Vagina (tissue), 2 donors: ENCODE data around the gene CSF3R. TPM values are rescaled to one million over a fixed set of nuclear protein-coding genes. Genes with fewer than 3 reads are reported as not detected.

Experiments used
- DNase-seq, 2 donors: peaks; one replicate each; pipeline ENCODE4 v3.0.0-alpha.2; 2017; ENCODE audit errors: extremely low spot score in 2 of 2
- H3K27ac ChIP-seq: fragments of 200-600 bp; sonication (generic); one replicate; pipeline ENCODE4 v1.5.1; 2019
- H3K27me3 ChIP-seq: fragments of 200-600 bp; sonication (generic); one replicate; pipeline ENCODE4 v1.5.1; 2019
- H3K36me3 ChIP-seq, 2 donors: fragments of 200-600 bp; sonication (generic); one replicate each; pipeline ENCODE4 v1.5.1; 2017 to 2019
- H3K4me1 ChIP-seq: fragments of 200-600 bp; sonication (generic); one replicate; pipeline ENCODE4 v1.5.1; 2019
- H3K4me3 ChIP-seq, 2 donors: fragments of 200-600 bp; sonication (generic); 1 replicate in 1 of 2; 2 replicates in 1 of 2; pipeline ENCODE4 v1.5.1; 2016 to 2019
- H3K9me3 ChIP-seq: fragments of 200-600 bp; sonication (generic); one replicate; pipeline ENCODE4 v1.5.1; 2019
- CTCF ChIP-seq, 3 experiments: fragments of 450-650 bp in 2 of 3; fragments of 200-600 bp in 1 of 3; sonication (generic) in 1 of 3; IDR thresholded peaks; one replicate each; pipeline ENCODE4 v1.5.1; 2017 to 2019; ENCODE audit warnings: antibody characterized with exemption in 3 of 3, mild to moderate bottlenecking in 2 of 3, moderate library complexity in 2 of 3
- POLR2A ChIP-seq, 2 donors: fragments of 450-650 bp; IDR thresholded peaks; one replicate each; pipeline ENCODE4 v1.6.1; 2017; ENCODE audit warnings: antibody characterized with exemption in 2 of 2, mild to moderate bottlenecking in 2 of 2, moderate library complexity in 2 of 2
- POLR2AphosphoS5 ChIP-seq, 2 donors: sonication (generic); formaldehyde crosslinking; IDR thresholded peaks; one replicate each; pipeline ENCODE4 v1.9.0; 2017; ENCODE audit warnings: antibody characterized with exemption in 2 of 2, mild to moderate bottlenecking in 2 of 2, low read depth in 1 of 2; ENCODE audit not compliant: insufficient read depth in 1 of 2
- intact Hi-C: fragments of 100-400 bp; cut with DNase I; formaldehyde crosslinking; loops from one replicate; pipeline ENCODE4 v1.15.1; 2023
- total RNA-seq: library from RNA; depleted of rRNA; stranded (reverse); fragments of >200 nt; gene quantifications from one replicate; pipeline ENCODE4 v1.2.3, GENCODE V29; 2016

CSF3R gene
- total RNA-seq, 1 donor from 2014 or later: 8.8 TPM

GRCh38 chr1:36469163-36469562, 13.6 kb downstream of the CSF3R start:
- TF ChIP-seq CTCF (IDR thresholded peaks at IDR 0.05) (no peak), POLR2A (IDR thresholded peaks at IDR 0.05) (no peak), POLR2AphosphoS5 (IDR thresholded peaks at IDR 0.05; ENCODE audit: insufficient read depth in 1 of 2, low read depth in 1 of 2) (no peak)
- DNase-seq: no peak
- H3K36me3 ChIP-seq: no peaks in the 10 kb centered on the region
- H3K4me1 ChIP-seq: peaks cover 7% of the 10 kb centered on the region
- H3K27ac ChIP-seq: no peak overlapping the region
- no peaks in the 10 kb centered on the region for H3K27me3 ChIP-seq
- intact Hi-C loops: no loop called here
- H3K9me3 ChIP-seq: no peaks in the 10 kb centered on the region
- H3K4me3 ChIP-seq: no peak overlapping the region

GRCh38 chr1:36467700-36468455, 14.8 kb downstream of the CSF3R start:
- no peak for TF ChIP-seq POLR2AphosphoS5 (IDR thresholded peaks at IDR 0.05; ENCODE audit: insufficient read depth in 1 of 2, low read depth in 1 of 2)
- no peak for TF ChIP-seq POLR2A (IDR thresholded peaks at IDR 0.05)
- TF ChIP-seq CTCF (IDR thresholded peaks at IDR 0.05): no peak

GRCh38 chr1:36467027-36467410, 15.7 kb downstream of the CSF3R start:
- DNase-seq: no peak
- no peaks in the 10 kb centered on the region for H3K27me3 ChIP-seq
- intact Hi-C loops: no loop called here
- no peak overlapping the region for H3K27ac ChIP-seq
- no peaks in the 10 kb centered on the region for H3K9me3 ChIP-seq
- H3K36me3 ChIP-seq: no peaks in the 10 kb centered on the region
- TF ChIP-seq CTCF (IDR thresholded peaks at IDR 0.05) (no peak), POLR2AphosphoS5 (IDR thresholded peaks at IDR 0.05; ENCODE audit: insufficient read depth in 1 of 2, low read depth in 1 of 2) (no peak), POLR2A (IDR thresholded peaks at IDR 0.05) (no peak)
- no peak overlapping the region for H3K4me3 ChIP-seq
- H3K4me1 ChIP-seq: peaks cover 24% of the 10 kb centered on the region

More at GRCh38 chr1:36467700-36468455, 14.8 kb downstream of the CSF3R start:
- H3K4me1 ChIP-seq: peaks cover 16% of the 10 kb centered on the region
- no peaks in the 10 kb centered on the region for H3K9me3 ChIP-seq
- H3K4me3 ChIP-seq: no peak overlapping the region
- H3K36me3 ChIP-seq: no peaks in the 10 kb centered on the region
- no peaks in the 10 kb centered on the region for H3K27me3 ChIP-seq
- intact Hi-C loops: no loop called here
- no peak for DNase-seq
- H3K27ac ChIP-seq: no peak overlapping the region

GRCh38 chr1:36466370-36467026, 16.2 kb downstream of the CSF3R start:
- peaks cover 26% of the 10 kb centered on the region for H3K4me1 ChIP-seq
- intact Hi-C loops: no loop called here

More at GRCh38 chr1:36466370-36467026, 16.2 kb downstream of the CSF3R start:
- Histone ChIP-seq H3K4me3 (no peak overlapping the region), H3K27ac (no peak overlapping the region), H3K9me3 (no peaks in the 10 kb centered on the region), H3K36me3 (peaks cover 0 to under 1% of the 10 kb centered on the region in 2 donors), H3K27me3 (no peaks in the 10 kb centered on the region)
- no peak for DNase-seq
- TF ChIP-seq CTCF (IDR thresholded peaks at IDR 0.05) (no peak), POLR2A (IDR thresholded peaks at IDR 0.05) (no peak), POLR2AphosphoS5 (IDR thresholded peaks at IDR 0.05; ENCODE audit: insufficient read depth in 1 of 2, low read depth in 1 of 2) (no peak)
